ENCODE results near the gene NPY2R. TPM values are rescaled to one million over a fixed set of nuclear protein-coding genes. Genes with fewer than 3 reads are reported as not detected.

NPY2R gene
- total RNA-seq, 4 donors from 2014 or later = 0.22 to 1.8 (median 0.42) TPM; not detected in 1

- H3K4me1 ChIP-seq = no peaks in the 10 kb centered on the region
- WGBS, 2 donors = 94% methylated on average over 1 of the region's 1 CpG
- H3K36me3 ChIP-seq = no peaks in the 10 kb centered on the region
- TF ChIP-seq CTCF (IDR thresholded peaks at IDR 0.05) = no peak
- no peak for TF ChIP-seq POLR2A (IDR thresholded peaks at IDR 0.05)
- no peak for TF ChIP-seq EP300 (IDR thresholded peaks at IDR 0.05)
- H3K27me3 ChIP-seq = no peaks in the 10 kb centered on the region
- H3K4me3 ChIP-seq = no peak overlapping the region
- DNase-seq (ENCODE audit: low spot score in 2 of 2) = no peak
- peaks cover 0 to 1% (median 0%) of the 10 kb centered on the region in 4 donors for H3K9me3 ChIP-seq
- H3K27ac ChIP-seq = no peak overlapping the region
These were observed 33.8 kb upstream of the NPY2R start for GRCh38 chr4:155174668-155175067.

- 41 to 53% methylated on average over 2 of the region's 2 CpGs for WGBS, 2 donors
- Histone ChIP-seq H3K9me3 (no peaks in the 10 kb centered on the region), H3K4me3 (no peak overlapping the region), H3K4me1 (no peaks in the 10 kb centered on the region), H3K27me3 (no peaks in the 10 kb centered on the region), H3K27ac (no peak overlapping the region), H3K36me3 (no peaks in the 10 kb centered on the region)
- no peak for DNase-seq (ENCODE audit: low spot score in 2 of 2)
- TF ChIP-seq POLR2A (IDR thresholded peaks at IDR 0.05) (no peak), EP300 (IDR thresholded peaks at IDR 0.05) (no peak), CTCF (IDR thresholded peaks at IDR 0.05) (no peak)
These were observed 29.2 kb upstream of the NPY2R start for GRCh38 chr4:155179216-155179615.

- H3K4me1 ChIP-seq = no peaks in the 10 kb centered on the region
- no peak overlapping the region for H3K4me3 ChIP-seq
- H3K27me3 ChIP-seq = no peaks in the 10 kb centered on the region
- no peak for TF ChIP-seq EP300 (IDR thresholded peaks at IDR 0.05)
- TF ChIP-seq CTCF (IDR thresholded peaks at IDR 0.05) = no peak
- TF ChIP-seq POLR2A (IDR thresholded peaks at IDR 0.05) = no peak
- no peak for DNase-seq (ENCODE audit: low spot score in 2 of 2)
- 77 to 86% methylated on average over 2 of the region's 2 CpGs for WGBS, 2 donors
- H3K27ac ChIP-seq = no peak overlapping the region
- H3K9me3 ChIP-seq = no peaks in the 10 kb centered on the region
- no peaks in the 10 kb centered on the region for H3K36me3 ChIP-seq
These were observed 21.5 kb upstream of the NPY2R start for GRCh38 chr4:155186972-155187371.

GRCh38 chr4:155187989-155188388 is 20.4 kb upstream of the NPY2R start:
- Histone ChIP-seq H3K9me3 (no peaks in the 10 kb centered on the region), H3K27ac (no peak overlapping the region), H3K27me3 (no peaks in the 10 kb centered on the region), H3K36me3 (no peaks in the 10 kb centered on the region), H3K4me1 (no peaks in the 10 kb centered on the region), H3K4me3 (no peak overlapping the region)
- no peak for DNase-seq (ENCODE audit: low spot score in 2 of 2)
- 46% methylated on average over 1 of the region's 1 CpG for WGBS, 2 donors
- TF ChIP-seq EP300 (IDR thresholded peaks at IDR 0.05) = no peak
- TF ChIP-seq CTCF (IDR thresholded peaks at IDR 0.05) = no peak
- no peak for TF ChIP-seq POLR2A (IDR thresholded peaks at IDR 0.05)

GRCh38 chr4:155190099-155190498 is 18.3 kb upstream of the NPY2R start:
- no peaks in the 10 kb centered on the region for H3K27me3 ChIP-seq
- no peaks in the 10 kb centered on the region for H3K36me3 ChIP-seq
- no peaks in the 10 kb centered on the region for H3K9me3 ChIP-seq
- no peaks in the 10 kb centered on the region for H3K4me1 ChIP-seq
- no peak for TF ChIP-seq EP300 (IDR thresholded peaks at IDR 0.05)
- no peak for TF ChIP-seq CTCF (IDR thresholded peaks at IDR 0.05)
- no peak for TF ChIP-seq POLR2A (IDR thresholded peaks at IDR 0.05)
- no peak for DNase-seq (ENCODE audit: low spot score in 2 of 2)
- H3K27ac ChIP-seq = no peak overlapping the region
- H3K4me3 ChIP-seq = no peak overlapping the region

Data from tibial nerve (tissue), 4 donors.